ENCODE measurements around the gene HMGXB4.

DNA sequence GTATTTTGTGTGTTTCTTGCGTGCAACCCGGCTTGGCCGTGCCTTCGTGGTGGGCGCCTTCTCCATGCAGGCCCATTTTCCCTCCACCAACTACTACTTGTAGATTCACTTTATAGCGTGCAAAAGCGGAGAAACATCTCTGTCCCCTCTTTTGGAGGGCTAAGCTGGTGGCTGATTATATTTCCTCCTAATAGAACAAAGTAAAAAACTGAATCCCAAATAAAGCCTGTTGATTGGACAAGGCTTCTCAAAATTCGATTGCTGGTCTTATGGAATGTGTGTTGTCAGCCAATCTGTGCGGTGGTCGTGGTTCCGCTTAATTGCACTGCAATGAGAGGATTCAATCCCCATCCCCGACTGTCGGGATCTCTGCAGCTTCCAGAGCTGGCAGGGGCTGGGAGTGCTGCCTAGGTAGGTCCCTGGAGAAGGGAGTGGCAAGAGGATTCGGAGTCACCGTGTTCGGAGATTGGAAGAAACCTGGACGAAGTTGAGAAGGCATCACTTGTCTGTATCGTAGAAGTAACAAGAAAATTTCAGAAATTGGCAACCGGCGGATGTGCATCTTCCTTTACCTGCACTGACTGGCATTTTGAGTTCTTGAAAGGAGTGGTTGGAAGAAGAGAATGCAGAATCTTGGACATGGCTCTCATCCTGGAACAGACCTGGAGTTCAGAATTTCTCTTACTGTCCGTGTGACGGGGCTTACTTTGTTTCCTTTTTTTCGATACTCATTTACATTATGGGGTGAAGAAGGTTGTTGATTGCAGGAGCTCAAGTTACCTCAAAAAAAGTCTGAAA, 1.1 kb downstream of the HMGXB4 start:
- TF ChIP-seq CTCF (IDR thresholded peaks at IDR 0.05) (no peak), POLR2AphosphoS5 (IDR thresholded peaks at IDR 0.05) (no peak), POLR2A (IDR thresholded peaks at IDR 0.05) (no peak), EP300 (IDR thresholded peaks at IDR 0.05) (no peak)
